Astrocyte of the hippocampus (primary cell): ENCODE data around the gene S1PR4.
A peak's percentile ranks its signal among the peaks of the same experiment; 100 is the strongest.
"Not testable (repeated sequence)": the region's sequence is repeated elsewhere in the genome, so short reads cannot be mapped to it uniquely, and the experiment has no call there.

Experiments used
- DNase-seq: peaks from one replicate; pipeline ENCODE4 v3.0.0; 2011; ENCODE audit warnings: low read depth, low spot score

S1PR4 gene

GRCh38 chr19:3176715-3177501 is 1.7 kb upstream of the S1PR4 start:
- peak; percentile 64 for DNase-seq

GRCh38 chr19:3178973-3179738 is 587 bp downstream of the S1PR4 start:
- DNase-seq, result no peak

GRCh38 chr19:3179739-3180293 is 1.2 kb downstream of the S1PR4 start:
- DNase-seq, result no peak

- no peak for DNase-seq
Observed at GRCh38 chr19:3183721-3184641, 5.4 kb downstream of the S1PR4 start.

- DNase-seq, result no peak
Observed at GRCh38 chr19:3184847-3185460, 6.4 kb downstream of the S1PR4 start.

GRCh38 chr19:3185461-3186159 is 7.0 kb downstream of the S1PR4 start, which contains the start of gene NCLN:
Gene NCLN, plus strand, starts transcription at chr19:3185930. Its CDS starts 101 bp downstream, at chr19:3186031.
- peak; percentile 98 for DNase-seq

- peak; percentile 35 for DNase-seq
Observed at GRCh38 chr19:3186160-3186688, 7.7 kb downstream of the S1PR4 start.

GRCh38 chr19:3186891-3187661 is 8.5 kb downstream of the S1PR4 start:
- no peak for DNase-seq

- no peak for DNase-seq
Observed at GRCh38 chr19:3187662-3188511, 9.3 kb downstream of the S1PR4 start.

GRCh38 chr19:3188627-3189596 is 10.3 kb downstream of the S1PR4 start:
- no peak for DNase-seq

GRCh38 chr19:3189702-3190469 is 11.3 kb downstream of the S1PR4 start:
- DNase-seq, result no peak

- no peak for DNase-seq
Observed at GRCh38 chr19:3190470-3190770, 11.9 kb downstream of the S1PR4 start.

GRCh38 chr19:3190921-3191805 is 12.6 kb downstream of the S1PR4 start:
- DNase-seq, result no peak

- not testable (repeated sequence) for DNase-seq
Observed at GRCh38 chr19:3191806-3192104, 13.2 kb downstream of the S1PR4 start.

- no peak for DNase-seq
Observed at GRCh38 chr19:3192228-3192635, 13.7 kb downstream of the S1PR4 start.

GRCh38 chr19:3192684-3193083 is 14.1 kb downstream of the S1PR4 start:
- no peak for DNase-seq
